Fibroblast of gingiva (primary cell): ENCODE data around the gene XKRX.

ENCODE experiments used
- DNase-seq: peaks from one replicate; pipeline ENCODE4 v3.0.0-alpha.2; 2011; ENCODE audit warnings: low read depth

XKRX gene

GRCh38 chrX:100928660-100929613, at the start of gene XKRX:
XKRX (minus strand) TSS chrX:100928917; CDS start chrX:100928304, 613 bp downstream.
- no peak for DNase-seq

- no peak for DNase-seq
Measured at GRCh38 chrX:100976211-100976610, 47.5 kb upstream of the XKRX start.

GRCh38 chrX:100975212-100975611, 46.5 kb upstream of the XKRX start:
- DNase-seq = peak; percentile 14

GRCh38 chrX:100973411-100973810, 44.7 kb upstream of the XKRX start:
- no peak for DNase-seq

- DNase-seq = no peak
Measured at GRCh38 chrX:100969936-100970335, 41.2 kb upstream of the XKRX start.

GRCh38 chrX:100969408-100969807, 40.7 kb upstream of the XKRX start, which contains the start of gene ARL13A:
ARL13A (plus strand) TSS chrX:100969708; CDS start chrX:100973690, 3,982 bp downstream.
- DNase-seq = no peak

GRCh38 chrX:100964362-100964761, 35.6 kb upstream of the XKRX start:
- peak; percentile 24 for DNase-seq

GRCh38 chrX:100962811-100963210, 34.1 kb upstream of the XKRX start:
- no peak for DNase-seq

- DNase-seq = no peak
Measured at GRCh38 chrX:100948557-100948956, 19.8 kb upstream of the XKRX start.

GRCh38 chrX:100946299-100946927, 17.7 kb upstream of the XKRX start:
- DNase-seq = peak; percentile 41

- peak; percentile 3 for DNase-seq
Measured at GRCh38 chrX:100944601-100945000, 15.9 kb upstream of the XKRX start.

- no peak for DNase-seq
Measured at GRCh38 chrX:100939333-100939732, 10.6 kb upstream of the XKRX start.

- no peak for DNase-seq
Measured at GRCh38 chrX:100935767-100936166, 7.0 kb upstream of the XKRX start.

GRCh38 chrX:100931925-100932285, 3.2 kb upstream of the XKRX start:
- DNase-seq = no peak

GRCh38 chrX:100931218-100931924, 2.7 kb upstream of the XKRX start:
- no peak for DNase-seq

- DNase-seq = peak; percentile 4
Measured at GRCh38 chrX:100926453-100926852, 2.3 kb downstream of the XKRX start.

- DNase-seq = no peak
Measured at GRCh38 chrX:100924375-100924774, 4.3 kb downstream of the XKRX start.

GRCh38 chrX:100915562-100915961, 13.2 kb downstream of the XKRX start:
- DNase-seq = no peak

GRCh38 chrX:100913111-100913510, 15.6 kb downstream of the XKRX start:
- no peak for DNase-seq

- DNase-seq = no peak
Measured at GRCh38 chrX:100911731-100912130, 17.0 kb downstream of the XKRX start.

- DNase-seq = no peak
Measured at GRCh38 chrX:100905620-100906019, 23.1 kb downstream of the XKRX start.

- no peak for DNase-seq
Measured at GRCh38 chrX:100904433-100904832, 24.3 kb downstream of the XKRX start.
